Central memory CD8-positive, alpha-beta T cell (primary cell): ENCODE measurements around the gene NLRP3.

ENCODE experiments used
- ATAC-seq: fragments of 150-1000 bp; cut with Tn5 transposase; replicated peaks from 2 replicates; pipeline ENCODE4 v1.10.0; 2022; ENCODE audit warnings: mild to moderate bottlenecking, moderate FRiP score, moderate number of reproducible peaks; ENCODE audit not compliant: poor library complexity, severe bottlenecking; ENCODE audit errors: extremely low read depth
- DNase-seq, 2 donors: peaks; one replicate each; pipeline ENCODE4 v3.0.0; 2021; ENCODE audit warnings: low spot score in 2 of 2
- H3K27ac Mint-ChIP-seq: one replicate; pipeline ENCODE4 v1.8.0; 2022; ENCODE audit warnings: low read depth, mild to moderate bottlenecking, moderate library complexity, mixed read lengths
- H3K27me3 Mint-ChIP-seq: one replicate; pipeline ENCODE4 v1.8.0; 2022; ENCODE audit warnings: mixed read lengths
- H3K36me3 Mint-ChIP-seq: one replicate; pipeline ENCODE4 v1.8.0; 2022; ENCODE audit warnings: mild to moderate bottlenecking, moderate library complexity, mixed read lengths; ENCODE audit not compliant: insufficient read depth
- H3K4me1 Mint-ChIP-seq: one replicate; pipeline ENCODE4 v1.8.0; 2022; ENCODE audit warnings: mixed read lengths
- H3K4me3 Mint-ChIP-seq: one replicate; pipeline ENCODE4 v1.8.0; 2022; ENCODE audit warnings: mild to moderate bottlenecking, moderate library complexity, mixed read lengths
- H3K9me3 Mint-ChIP-seq: one replicate; pipeline ENCODE4 v1.8.0; 2022; ENCODE audit warnings: mixed read lengths

The NLRP3 gene

DNA sequence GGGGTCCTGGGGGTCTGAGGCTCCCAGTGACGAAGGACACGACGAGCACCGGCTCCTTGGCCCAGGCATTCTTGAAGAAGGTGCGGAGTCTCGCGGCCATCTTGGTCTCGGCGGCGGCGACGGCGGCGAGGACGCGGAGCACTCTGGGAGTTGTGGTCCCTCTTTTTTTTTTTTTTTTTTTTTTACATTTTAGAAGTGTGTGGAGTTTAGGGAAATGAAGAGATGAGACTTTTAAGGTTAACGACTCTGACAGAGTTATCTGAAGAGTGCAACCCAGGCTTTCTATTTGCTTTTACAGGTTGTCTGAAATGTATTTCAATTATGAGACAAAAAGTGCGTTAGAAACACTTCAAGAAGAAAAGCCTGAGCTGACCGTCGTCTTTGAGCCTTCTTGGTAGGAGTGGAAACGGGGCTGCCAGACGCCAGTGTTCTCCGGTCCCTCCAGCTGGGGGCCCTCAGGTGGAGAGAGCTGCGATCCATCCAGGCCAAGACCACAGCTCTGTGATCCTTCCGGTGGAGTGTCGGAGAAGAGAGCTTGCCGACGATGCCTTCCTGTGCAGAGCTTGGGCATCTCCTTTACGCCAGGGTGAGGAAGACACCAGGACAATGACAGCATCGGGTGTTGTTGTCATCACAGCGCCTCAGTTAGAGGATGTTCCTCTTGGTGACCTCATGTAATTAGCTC, 32.3 kb downstream of the NLRP3 start:
- H3K9me3 Mint-ChIP-seq = no peaks in the 10 kb centered on the region
- H3K27me3 Mint-ChIP-seq = no peaks in the 10 kb centered on the region

GRCh38 chr1:247451388-247452010, 35.5 kb downstream of the NLRP3 start:
- Mint-ChIP-seq H3K27me3 (peaks cover 9% of the 10 kb centered on the region), H3K27ac (no peak overlapping the region), H3K36me3 (peaks cover 31% of the 10 kb centered on the region), H3K9me3 (no peaks in the 10 kb centered on the region), H3K4me3 (no peak overlapping the region), H3K4me1 (no peaks in the 10 kb centered on the region)
- ATAC-seq (no peak), DNase-seq (no peak)

More for the DNA sequence above, 32.3 kb downstream of the NLRP3 start:
- Mint-ChIP-seq H3K36me3 (peaks cover 55% of the 10 kb centered on the region), H3K4me1 (no peaks in the 10 kb centered on the region), H3K4me3 (no peak overlapping the region), H3K27ac (no peak overlapping the region)
- DNase-seq = no peak
- ATAC-seq = no peak

DNA sequence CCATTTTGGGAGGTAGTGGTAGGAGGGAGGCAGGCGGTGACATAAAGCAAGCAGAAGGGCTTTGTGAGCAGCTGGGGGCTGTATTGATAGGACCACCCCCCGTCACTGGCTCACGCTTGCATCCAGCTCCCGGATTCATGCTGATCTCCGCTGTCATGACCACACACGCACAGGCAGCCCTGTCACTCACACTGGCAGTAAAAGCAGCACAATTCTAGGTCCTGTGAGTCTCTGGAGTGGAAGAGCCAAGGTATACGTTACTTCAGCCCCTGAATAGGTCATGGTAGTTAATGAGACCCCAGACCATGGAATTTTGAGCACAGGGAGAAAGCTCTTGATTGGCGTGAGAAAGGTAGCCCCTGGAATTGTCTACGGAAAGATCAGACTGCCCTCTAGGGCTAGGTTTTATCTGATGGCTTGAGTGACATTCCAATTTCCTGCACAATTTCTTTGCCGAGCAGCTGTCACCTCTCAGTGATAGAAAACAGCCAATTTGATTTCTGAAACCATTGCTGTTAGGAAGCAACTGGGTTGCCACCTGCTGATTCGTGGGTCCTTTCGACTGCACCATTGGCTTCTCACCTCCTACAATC, 36.6 kb downstream of the NLRP3 start:
- no peak for ATAC-seq
- Mint-ChIP-seq H3K9me3 (no peaks in the 10 kb centered on the region), H3K36me3 (peaks cover 24% of the 10 kb centered on the region), H3K27me3 (peaks cover 19% of the 10 kb centered on the region), H3K4me3 (no peak overlapping the region), H3K4me1 (no peaks in the 10 kb centered on the region), H3K27ac (no peak overlapping the region)
- no peak for DNase-seq

DNA sequence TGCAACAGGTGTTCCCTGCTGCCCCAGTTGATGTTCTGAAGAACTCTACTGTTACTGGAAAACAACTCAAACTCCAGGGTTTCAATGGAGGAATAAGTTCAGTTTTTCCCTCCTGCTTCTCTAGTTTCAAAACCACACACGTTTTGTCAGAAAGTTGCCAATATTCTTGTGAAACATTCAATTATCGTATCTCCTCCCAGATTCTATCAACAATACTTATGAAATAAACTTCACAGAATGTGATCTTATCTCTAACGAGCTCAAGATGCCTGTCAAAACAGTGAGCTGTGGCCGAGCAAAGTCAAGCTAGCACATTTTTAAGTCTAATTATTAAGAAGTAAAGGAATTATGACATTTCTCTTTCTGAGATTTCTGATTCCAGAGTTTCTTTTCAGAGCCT, 37.3 kb downstream of the NLRP3 start:
- H3K27ac Mint-ChIP-seq = no peak overlapping the region
- ATAC-seq = no peak
- H3K9me3 Mint-ChIP-seq = no peaks in the 10 kb centered on the region
- DNase-seq = no peak
- H3K36me3 Mint-ChIP-seq = peaks cover 17% of the 10 kb centered on the region
- H3K27me3 Mint-ChIP-seq = peaks cover 26% of the 10 kb centered on the region
- no peak overlapping the region for H3K4me3 Mint-ChIP-seq
- H3K4me1 Mint-ChIP-seq = no peaks in the 10 kb centered on the region

DNA sequence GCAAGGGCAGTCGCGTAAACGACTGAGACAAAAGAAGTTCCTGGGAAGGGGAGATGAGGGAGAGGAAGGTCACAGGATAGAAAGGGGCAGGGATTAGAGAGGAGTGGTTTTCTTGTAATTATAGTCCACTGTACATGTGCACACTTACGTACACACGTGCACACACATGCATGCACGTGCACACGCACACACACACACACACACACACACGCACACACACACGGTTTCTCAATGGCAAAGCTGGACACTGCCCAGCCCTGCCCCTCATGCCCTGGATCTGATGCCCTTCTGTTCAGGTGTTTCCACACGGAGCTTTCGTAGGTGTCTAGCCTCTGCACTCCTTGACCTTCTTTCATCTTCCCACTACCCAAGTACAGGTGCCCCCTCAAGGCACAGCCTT, 38.0 kb downstream of the NLRP3 start:
- Mint-ChIP-seq H3K4me1 (no peaks in the 10 kb centered on the region), H3K4me3 (no peak overlapping the region), H3K36me3 (peaks cover 12% of the 10 kb centered on the region), H3K27ac (no peak overlapping the region), H3K9me3 (no peaks in the 10 kb centered on the region), H3K27me3 (peaks cover 34% of the 10 kb centered on the region)
- ATAC-seq (no peak), DNase-seq (no peak)

DNA sequence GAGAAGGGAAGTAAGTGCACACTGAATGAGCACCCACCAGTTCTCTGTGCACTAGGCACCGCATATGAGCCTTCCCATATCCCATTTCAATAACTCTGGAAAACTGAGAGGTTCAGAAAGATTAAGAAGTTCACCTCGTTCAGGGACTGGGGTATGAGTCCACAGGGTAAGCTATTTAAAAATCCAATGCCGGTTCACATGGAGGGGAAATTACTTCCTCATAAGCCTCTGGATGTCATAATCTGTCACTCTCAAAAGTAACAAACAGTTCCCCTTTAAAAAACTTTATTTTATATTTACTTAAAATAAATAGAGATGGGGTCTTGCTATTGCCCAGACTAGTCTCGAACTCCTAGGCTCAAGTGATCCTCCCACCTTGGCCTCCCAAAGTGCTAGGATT, 40.0 kb downstream of the NLRP3 start:
- Mint-ChIP-seq H3K27ac (no peak overlapping the region), H3K4me3 (no peak overlapping the region), H3K4me1 (no peaks in the 10 kb centered on the region), H3K9me3 (no peaks in the 10 kb centered on the region), H3K27me3 (peaks cover 51% of the 10 kb centered on the region), H3K36me3 (peaks cover 5% of the 10 kb centered on the region)
- ATAC-seq (no peak), DNase-seq (no peak)

DNA sequence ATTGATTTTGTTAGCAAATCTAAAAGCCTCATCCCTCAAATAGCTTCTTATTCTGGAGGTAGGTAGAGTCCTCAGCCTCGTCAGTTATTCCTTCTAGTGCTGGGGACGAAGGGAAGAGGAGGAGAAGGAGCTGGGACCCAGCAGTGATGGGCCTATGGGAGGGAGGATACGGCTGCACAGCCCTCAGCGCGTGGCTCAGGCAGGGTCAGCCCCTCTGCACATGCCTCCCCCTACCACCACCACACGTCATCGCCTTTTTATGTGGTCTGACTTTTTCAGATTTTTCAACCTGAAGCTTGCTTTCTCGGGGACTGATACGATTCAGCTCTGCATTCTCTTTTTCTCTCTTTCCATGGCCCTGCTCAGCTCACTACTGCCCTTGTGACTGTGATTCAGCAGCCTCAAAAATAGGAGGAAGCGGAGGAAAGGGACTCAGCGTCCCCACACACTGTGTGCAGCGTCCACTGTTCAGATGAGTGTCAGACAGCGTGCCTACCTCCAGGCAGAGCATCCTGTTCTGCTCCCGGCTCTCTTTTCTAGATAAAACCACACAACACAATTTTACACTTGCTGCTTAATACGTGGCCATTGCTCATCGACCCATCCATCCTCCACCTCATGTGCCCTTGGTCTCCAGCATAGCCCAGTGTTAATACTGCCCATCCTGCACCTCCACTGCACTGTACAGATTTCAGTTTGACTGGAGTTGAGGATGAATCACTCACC, 41.1 kb downstream of the NLRP3 start:
- H3K27me3 Mint-ChIP-seq = peaks cover 51% of the 10 kb centered on the region
- DNase-seq (no peak), ATAC-seq (no peak)
- H3K4me3 Mint-ChIP-seq = no peak overlapping the region
- H3K9me3 Mint-ChIP-seq = no peaks in the 10 kb centered on the region
- H3K4me1 Mint-ChIP-seq = no peaks in the 10 kb centered on the region
- H3K27ac Mint-ChIP-seq = no peak overlapping the region
- H3K36me3 Mint-ChIP-seq = peaks cover 3% of the 10 kb centered on the region

DNA sequence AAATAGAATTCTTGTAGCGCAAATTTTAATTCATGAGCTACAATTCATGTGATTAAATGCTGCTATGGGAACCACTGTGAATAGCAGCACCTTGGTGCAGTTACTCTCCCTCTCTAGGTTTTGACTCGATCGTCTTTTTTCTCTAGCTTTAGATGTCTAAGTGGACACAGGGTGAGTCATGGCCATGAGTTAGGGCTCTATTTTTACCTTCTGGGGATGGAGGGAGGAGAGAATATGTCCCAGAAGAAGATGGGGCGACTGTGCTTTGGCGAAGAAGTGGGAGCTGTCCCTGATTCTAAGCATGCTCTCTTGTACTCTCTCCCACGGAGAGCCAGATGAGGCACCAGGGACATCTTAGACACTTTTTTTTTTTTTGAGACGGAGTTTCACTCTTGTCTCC, 43.5 kb downstream of the NLRP3 start:
- ATAC-seq (no peak), DNase-seq (no peak)
- Mint-ChIP-seq H3K9me3 (no peaks in the 10 kb centered on the region), H3K4me1 (no peaks in the 10 kb centered on the region), H3K36me3 (no peaks in the 10 kb centered on the region), H3K4me3 (no peak overlapping the region), H3K27ac (no peak overlapping the region), H3K27me3 (peaks cover 47% of the 10 kb centered on the region)

DNA sequence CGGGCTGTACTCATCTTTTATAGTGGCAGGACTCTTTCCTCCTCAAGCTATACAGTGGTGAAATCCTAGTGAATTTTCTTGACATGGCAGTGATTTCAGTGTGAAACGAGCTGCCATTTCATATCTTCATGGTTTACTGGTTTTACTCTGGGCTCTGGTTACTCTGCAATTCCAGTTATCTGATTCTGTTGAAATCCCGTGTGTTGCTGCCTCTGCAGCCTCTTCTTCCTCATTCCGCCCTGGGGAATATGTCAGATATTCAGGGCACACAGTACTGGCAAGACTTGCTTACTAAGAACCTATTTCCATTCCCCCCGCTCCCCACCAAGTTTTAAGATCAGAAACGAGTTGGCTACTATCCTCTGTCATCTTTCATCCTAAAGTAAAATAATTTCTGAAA, 49.8 kb downstream of the NLRP3 start:
- H3K36me3 Mint-ChIP-seq = no peaks in the 10 kb centered on the region
- no peaks in the 10 kb centered on the region for H3K4me1 Mint-ChIP-seq
- no peak overlapping the region for H3K4me3 Mint-ChIP-seq
- peaks cover 18% of the 10 kb centered on the region for H3K27me3 Mint-ChIP-seq
- H3K27ac Mint-ChIP-seq = no peak overlapping the region
- H3K9me3 Mint-ChIP-seq = no peaks in the 10 kb centered on the region
- ATAC-seq = no peak
- DNase-seq = no peak

DNA sequence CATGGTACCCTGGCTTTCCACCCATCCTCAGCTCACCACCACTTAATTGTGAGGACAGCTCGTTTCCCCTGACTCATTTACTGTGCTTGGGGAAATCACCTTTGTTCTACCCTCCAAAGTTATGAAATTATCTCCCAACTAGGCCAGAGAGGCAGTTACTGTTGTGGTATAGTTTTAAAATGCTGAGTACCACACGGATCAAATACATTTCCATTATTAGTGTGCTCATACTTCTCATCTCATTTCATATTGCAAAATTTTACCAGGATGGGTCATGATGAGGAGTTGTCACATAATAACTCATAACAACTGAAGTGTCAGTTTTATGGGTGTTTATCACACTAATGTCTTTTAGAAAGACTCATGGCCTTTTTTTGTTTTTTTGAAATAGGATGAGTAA, 51.2 kb downstream of the NLRP3 start:
- ATAC-seq = no peak

DNA sequence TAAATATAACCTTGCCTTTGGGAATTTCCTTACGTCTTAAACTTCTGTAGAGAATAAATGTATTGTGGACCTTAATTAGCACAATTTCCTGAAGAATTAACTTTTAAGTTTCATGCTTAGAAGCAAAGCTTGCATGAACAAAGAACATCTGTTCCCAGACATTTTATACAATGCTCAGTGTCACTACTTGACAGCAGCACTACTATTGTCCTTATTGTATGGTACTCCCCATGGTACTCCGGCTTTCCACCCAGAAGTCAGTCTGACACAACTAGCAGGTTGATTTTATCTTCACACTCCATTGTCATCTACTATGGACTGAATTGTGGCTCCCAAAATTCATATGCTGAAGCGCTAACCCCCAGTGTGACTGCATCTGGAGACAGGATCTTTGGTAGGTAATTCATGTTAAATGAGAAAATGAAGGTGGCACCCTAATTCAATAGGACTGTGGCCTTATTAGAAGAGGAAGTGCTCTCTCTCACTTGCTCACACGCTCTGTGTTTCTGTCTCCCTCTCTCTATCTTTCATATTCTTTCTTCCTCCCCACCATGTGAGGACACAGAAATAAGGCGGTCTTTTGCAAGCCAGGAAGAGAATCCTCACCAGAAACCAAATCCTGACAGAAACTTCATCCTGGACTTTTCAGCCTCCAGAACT, 52.6 kb downstream of the NLRP3 start:
- H3K36me3 Mint-ChIP-seq = no peaks in the 10 kb centered on the region
- H3K27ac Mint-ChIP-seq = no peak overlapping the region
- peaks cover 27% of the 10 kb centered on the region for H3K27me3 Mint-ChIP-seq
- no peak overlapping the region for H3K4me3 Mint-ChIP-seq
- H3K9me3 Mint-ChIP-seq = no peaks in the 10 kb centered on the region
- no peaks in the 10 kb centered on the region for H3K4me1 Mint-ChIP-seq
- ATAC-seq (no peak), DNase-seq (no peak)

More for the DNA sequence above, 51.2 kb downstream of the NLRP3 start:
- H3K4me3 Mint-ChIP-seq = no peak overlapping the region
- DNase-seq = no peak
- H3K9me3 Mint-ChIP-seq = no peaks in the 10 kb centered on the region
- H3K27ac Mint-ChIP-seq = no peak overlapping the region
- H3K27me3 Mint-ChIP-seq = peaks cover 21% of the 10 kb centered on the region
- H3K4me1 Mint-ChIP-seq = no peaks in the 10 kb centered on the region
- H3K36me3 Mint-ChIP-seq = no peaks in the 10 kb centered on the region

DNA sequence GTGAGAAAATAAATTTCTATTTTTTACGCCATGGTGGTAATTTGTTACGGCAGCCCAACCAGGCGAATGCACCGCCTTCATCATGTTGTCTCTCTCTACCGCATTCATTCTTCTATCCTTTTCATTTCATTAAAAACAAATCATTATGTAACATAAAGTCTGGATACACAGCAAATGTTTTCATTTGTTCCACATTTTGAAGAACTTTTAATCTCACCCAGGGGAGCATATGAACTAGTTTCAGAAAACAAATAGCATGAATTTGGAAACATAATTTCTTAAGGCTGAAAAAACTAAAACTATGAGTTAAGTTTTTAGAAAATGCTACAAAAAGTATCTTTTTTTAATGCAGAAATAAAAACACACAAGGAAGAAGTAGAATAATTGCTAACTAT, 53.2 kb downstream of the NLRP3 start:
- ATAC-seq = no peak
- Mint-ChIP-seq H3K4me3 (no peak overlapping the region), H3K9me3 (no peaks in the 10 kb centered on the region), H3K27me3 (peaks cover 27% of the 10 kb centered on the region), H3K36me3 (no peaks in the 10 kb centered on the region), H3K27ac (no peak overlapping the region), H3K4me1 (no peaks in the 10 kb centered on the region)
- no peak for DNase-seq
